Ammon's horn (tissue), 1 donor: Measurements from ENCODE around the gene DSEL.

Source experiments
- DNase-seq: peaks from one replicate; pipeline ENCODE4 v3.0.0-alpha.2; 2016; ENCODE audit warnings: low spot score

DSEL gene

GRCh38 chr18:67516539-67517443 lies at the start of gene DSEL:
Gene DSEL (minus strand): TSS chr18:67516720. CDS start chr18:67514608, 2,112 bp downstream.
- peak; percentile 99 for DNase-seq

GRCh38 chr18:67553437-67553836 lies 36.9 kb upstream of the DSEL start:
- no peak for DNase-seq

- DNase-seq: no peak
Measured at GRCh38 chr18:67550872-67551520, 34.5 kb upstream of the DSEL start.

GRCh38 chr18:67549946-67550345 lies 33.4 kb upstream of the DSEL start:
- no peak for DNase-seq

GRCh38 chr18:67545681-67546080 lies 29.2 kb upstream of the DSEL start:
- no peak for DNase-seq

GRCh38 chr18:67540559-67540958 lies 24.0 kb upstream of the DSEL start:
- no peak for DNase-seq

- no peak for DNase-seq
Measured at GRCh38 chr18:67531929-67532328, 15.4 kb upstream of the DSEL start.

GRCh38 chr18:67525328-67526099 lies 9.0 kb upstream of the DSEL start:
- DNase-seq: peak; percentile 54

GRCh38 chr18:67520351-67520921 lies 3.9 kb upstream of the DSEL start:
- no peak for DNase-seq

- DNase-seq: no peak
Measured at GRCh38 chr18:67519592-67519991, 3.1 kb upstream of the DSEL start.

GRCh38 chr18:67518566-67518965 lies 2.0 kb upstream of the DSEL start:
- DNase-seq: no peak

GRCh38 chr18:67517444-67517765 lies 885 bp upstream of the DSEL start:
- peak; percentile 45 for DNase-seq

GRCh38 chr18:67515942-67516538 lies 480 bp downstream of the DSEL start:
- DNase-seq: peak; percentile 90

GRCh38 chr18:67514901-67515540 lies 1.5 kb downstream of the DSEL start:
- no peak for DNase-seq

GRCh38 chr18:67514465-67514864 lies 2.1 kb downstream of the DSEL start:
- no peak for DNase-seq

- no peak for DNase-seq
Measured at GRCh38 chr18:67513280-67513679, 3.2 kb downstream of the DSEL start.

GRCh38 chr18:67511840-67512239 lies 4.7 kb downstream of the DSEL start:
- peak; percentile 62 for DNase-seq

GRCh38 chr18:67510831-67511230 lies 5.7 kb downstream of the DSEL start:
- DNase-seq: no peak

GRCh38 chr18:67509741-67510391 lies 6.7 kb downstream of the DSEL start:
- DNase-seq: peak; percentile 63

GRCh38 chr18:67508146-67508545 lies 8.4 kb downstream of the DSEL start:
- no peak for DNase-seq

- no peak for DNase-seq
Measured at GRCh38 chr18:67504739-67505138, 11.8 kb downstream of the DSEL start.
